HepG2 (cell line): Measurements from ENCODE around the gene UNC50. TPM values are rescaled to one million over a fixed set of nuclear protein-coding genes. Genes with fewer than 3 reads are reported as not detected.

Experiments used
- ATAC-seq: fragments of 200-7000 bp; cut with Tn5 transposase; 3 replicates; pipeline ENCODE4 v1.9.1; 2020; ENCODE audit warnings: mild to moderate bottlenecking, moderate library complexity
- BruUV-seq: library from RNA; stranded (reverse); fragments of 400-500 nt; replicated peaks from 2 replicates; lab custom pipeline; 2021; lab: Mats Ljungman, UMichigan
- CTCF ChIA-PET: fragments of 300-600 bp; formaldehyde crosslinking; extraction: SDS; loops from one replicate; lab custom pipeline; 2021; ENCODE audit warnings: low total read pairs, inconsistent platforms, low intra/inter-chr PET ratio; lab: Yijun Ruan, JAX
- POLR2A ChIA-PET: fragments of 350-600 bp; sonication (Branson Sonifier 250); formaldehyde crosslinking; loops from one replicate; lab custom pipeline; 2020; ENCODE audit warnings: antibody characterized with exemption, inconsistent platforms; lab: Yijun Ruan, JAX
- DNase-seq: peaks from one replicate; pipeline ENCODE4 v3.0.0-alpha.2; 2015; ENCODE audit warnings: low spot score
- FAIRE-seq: peaks from 3 replicates; lab custom pipeline; 2011; peaks lifted over from hg19 to GRCh38; lab: Jason Lieb, UNC
- H2AFZ ChIP-seq: one replicate; pipeline ENCODE4 v1.6.1; 2011; ENCODE audit warnings: low read length, inconsistent platforms
- H3K27ac ChIP-seq: fragments of 300-600 bp; 3 replicates; pipeline ENCODE4 v1.8.0; 2011; ENCODE audit warnings: mixed run types, mild to moderate bottlenecking, mixed read lengths, low read length, inconsistent platforms; ENCODE audit not compliant: insufficient read depth; ENCODE audit errors: extremely low read length
- H3K27me3 ChIP-seq, 2 experiments: fragments of 200-600 bp in 1 of 2; 2 replicates in 1 of 2; 3 replicates in 1 of 2; pipeline versions ENCODE4 v1.6.0 to v1.8.0; 2011; ENCODE audit warnings: low read length in 2 of 2, mild to moderate bottlenecking in 2 of 2, moderate library complexity in 2 of 2, inconsistent platforms in 1 of 2; ENCODE audit not compliant: insufficient read depth in 2 of 2, control insufficient read depth in 1 of 2
- H3K36me3 ChIP-seq, 2 experiments: fragments of 200-600 bp in 1 of 2; replicated peaks in 1 of 2; 2 replicates in 1 of 2; 3 replicates in 1 of 2; pipeline versions ENCODE4 v1.5.1 to v1.8.0; 2011; ENCODE audit warnings: low read length in 2 of 2, inconsistent platforms in 1 of 2; ENCODE audit not compliant: insufficient read depth in 2 of 2, control insufficient read depth in 1 of 2
- H3K4me1 ChIP-seq: 2 replicates; pipeline ENCODE4 v1.5.1; 2012; ENCODE audit warnings: low read length, inconsistent platforms; ENCODE audit not compliant: insufficient read depth
- H3K4me2 ChIP-seq: 2 replicates; pipeline ENCODE4 v1.6.0; 2011; ENCODE audit warnings: low read depth, low read length, inconsistent platforms
- H3K4me3 ChIP-seq, 3 experiments: fragments of 200-600 bp in 1 of 3; sonication (generic), shearing (Covaris generic) in 1 of 3; replicated peaks in 1 of 3; 2 replicates each; pipeline ENCODE4 v1.5.1; 2011 to 2016; ENCODE audit warnings: low read length in 3 of 3, inconsistent platforms in 2 of 3, low read depth in 2 of 3, mild to moderate bottlenecking in 2 of 3, control low read depth in 1 of 3, mixed read lengths in 1 of 3; ENCODE audit not compliant: insufficient read depth in 1 of 3
- H3K79me2 ChIP-seq: one replicate; pipeline ENCODE4 v1.6.1; 2011; ENCODE audit warnings: low read length, inconsistent platforms; ENCODE audit not compliant: insufficient read depth
- H3K9ac ChIP-seq: 2 replicates; pipeline ENCODE4 v1.6.0; 2011; ENCODE audit warnings: mild to moderate bottlenecking, low read depth, low read length, inconsistent platforms; ENCODE audit not compliant: insufficient read depth
- H3K9me3 ChIP-seq: 2 replicates; pipeline ENCODE4 v1.5.1; 2012; ENCODE audit warnings: mild to moderate bottlenecking, low read length
- H4K20me1 ChIP-seq: 2 replicates; pipeline ENCODE4 v1.6.0; 2011; ENCODE audit warnings: inconsistent platforms, mild to moderate bottlenecking, low read length, moderate library complexity; ENCODE audit not compliant: insufficient read depth
- ARNT2 ChIP-seq: sonication (generic); formaldehyde crosslinking; IDR thresholded peaks from 2 replicates; pipeline ENCODE4 v1.8.0; 2022; ENCODE audit warnings: mild to moderate bottlenecking, low read depth, missing genetic modification reagents, moderate library complexity
- FOXA3 ChIP-seq: IDR thresholded peaks from 2 replicates; pipeline ENCODE4 v1.6.1; 2016; ENCODE audit warnings: missing genetic modification reagents, missing compliant biosample characterization
- NR0B2 ChIP-seq: sonication (generic); formaldehyde crosslinking; IDR thresholded peaks from 2 replicates; pipeline ENCODE4 v1.4.0; 2020; ENCODE audit warnings: mild to moderate bottlenecking, missing genetic modification reagents
- ZBTB7A ChIP-seq: sonication (generic); formaldehyde crosslinking; IDR thresholded peaks from 2 replicates; pipeline ENCODE4 v1.8.0; 2022; ENCODE audit warnings: mild to moderate bottlenecking, missing genetic modification reagents
- ZNF234 ChIP-seq: sonication (generic); formaldehyde crosslinking; conservative IDR thresholded peaks from 2 replicates; pipeline ENCODE4 v1.5.1; 2020; ENCODE audit warnings: mild to moderate bottlenecking, missing genetic modification reagents
- ZNF251 ChIP-seq: sonication (generic); formaldehyde crosslinking; IDR thresholded peaks from 2 replicates; pipeline ENCODE4 v1.9.0; 2021; ENCODE audit warnings: mild to moderate bottlenecking, missing genetic modification reagents
- ZNF460 ChIP-seq: sonication (generic); formaldehyde crosslinking; IDR thresholded peaks from 2 replicates; pipeline ENCODE4 v1.5.1; 2020; ENCODE audit warnings: missing genetic modification reagents, mild to moderate bottlenecking, borderline replicate concordance
- ZNF496 ChIP-seq: sonication (generic); formaldehyde crosslinking; IDR thresholded peaks from 2 replicates; pipeline ENCODE4 v1.8.1; 2023; ENCODE audit warnings: mild to moderate bottlenecking, moderate library complexity, missing genetic modification reagents; ENCODE audit not compliant: insufficient replicate concordance
- ZNF615 ChIP-seq: sonication (generic); formaldehyde crosslinking; IDR thresholded peaks from 2 replicates; pipeline ENCODE4 v1.5.0; 2020; ENCODE audit warnings: mild to moderate bottlenecking, missing genetic modification reagents, borderline replicate concordance
- WGBS: methylation state at CpG from one replicate; pipeline ENCODE4 v1.1.6; 2017; ENCODE audit warnings: low lambda C conversion rate; 5-methylcytosine and 5-hydroxymethylcytosine counted together
- in situ Hi-C: cut with HindIII; loops from 2 replicates; pipeline ENCODE4 v1.10.0; 2017; ENCODE audit warnings: low pct_unique_long_range_greater_than_20kb; ENCODE audit not compliant: extremely low pct_ligation_motif_present
- intact Hi-C: fragments of 100-400 bp; cut with micrococcal nuclease; formaldehyde crosslinking; loops from one replicate; pipeline ENCODE4 v1.10.0; 2022; ENCODE audit not compliant: unreplicated experiment
- polyA plus RNA-seq, 8 experiments: library from polyadenylated mRNA; depleted of rRNA in 3 of 8; stranded (reverse) in 7 of 8; unstranded in 1 of 8; fragments of >200 nt; fragmentation: Illumina TruSeq in 4 of 8; extraction: Trizol in 4 of 8; gene quantifications; 2 replicates each; pipeline versions ENCODE4 v1.2.1 to v1.2.3, GENCODE V29; 2011 to 2016; ENCODE audit warnings: low read depth in 4 of 8, missing spikeins in 1 of 8, mixed read lengths in 1 of 8; ENCODE audit not compliant: insufficient read depth in 1 of 8
- total RNA-seq, 5 experiments: library from RNA; depleted of rRNA; stranded (reverse); fragments of >200 nt; fragmentation: Illumina TruSeq; extraction: Trizol; gene quantifications; 2 replicates each; pipeline ENCODE4 v1.2.3, GENCODE V29; 2016; ENCODE audit warnings: low read depth in 1 of 5

The UNC50 gene
- total and polyA plus RNA-seq, 2 of the 13 experiments (the other 11 are each of a cell fraction or from before 2014, with no cell fraction given) = 92.6 to 95.6 TPM

- TF ChIP-seq FOXA3 (CRISPR knock-in tag) = no peak
These were observed 37.2 kb upstream of the UNC50 start (continued) for GRCh38 chr2:98571121-98571701.

GRCh38 chr2:98571796-98572195 is 36.6 kb upstream of the UNC50 start:
- H3K27me3 ChIP-seq = no peaks in the 10 kb centered on the region

GRCh38 chr2:98572211-98572610 is 36.2 kb upstream of the UNC50 start:
- 89% methylated on average over 5 of the region's 5 CpGs for WGBS
- in situ Hi-C loops = no loop called here
- POLR2A ChIA-PET = no interaction called here

More at GRCh38 chr2:98571796-98572195, 36.6 kb upstream of the UNC50 start:
- TF ChIP-seq ARNT2 (CRISPR knock-in tag) (no peak), ZNF251 (CRISPR knock-in tag) (no peak), ZNF615 (CRISPR knock-in tag) (no peak), ZNF460 (CRISPR knock-in tag) (no peak), ZNF496 (CRISPR knock-in tag) (no peak), ZBTB7A (CRISPR knock-in tag) (no peak), ZNF234 (no peak), NR0B2 (CRISPR knock-in tag) (no peak)
- TF ChIP-seq, all 625 proteins: peak for 0
- Histone ChIP-seq H3K36me3 (peaks cover 1 to 20% of the 10 kb centered on the region in 2 experiments; a peak in 4 of 5 replicates), H3K4me2 (no peak overlapping the region), H3K9ac (no peak overlapping the region), H3K79me2 (no peaks in the 10 kb centered on the region), H3K4me1 (no peaks in the 10 kb centered on the region), H3K9me3 (no peaks in the 10 kb centered on the region), H2AFZ (no peak overlapping the region), H4K20me1 (no peaks in the 10 kb centered on the region), H3K27ac (no peak overlapping the region), H3K4me3 (no peak overlapping the region)
- no TSS peak for BruUV-seq
- intact Hi-C loops (no loop called here), in situ Hi-C loops (no loop called here)
- ChIA-PET CTCF (no interaction called here), POLR2A (no interaction called here)
- DNase-seq (no peak), ATAC-seq (no peak), FAIRE-seq (no peak)
- whole genome bisulfite sequencing = 98% methylated on average over 9 of the region's 9 CpGs

More at GRCh38 chr2:98572211-98572610, 36.2 kb upstream of the UNC50 start:
- no peaks in the 10 kb centered on the region for H3K9me3 ChIP-seq
- H3K27ac ChIP-seq = no peak overlapping the region
- H3K4me2 ChIP-seq = no peak overlapping the region
- H3K4me3 ChIP-seq = no peak overlapping the region
- H4K20me1 ChIP-seq = no peaks in the 10 kb centered on the region
- H3K4me1 ChIP-seq = no peaks in the 10 kb centered on the region
- TF ChIP-seq ZNF251 (CRISPR knock-in tag) = no peak
- intact Hi-C loops = no loop called here
- DNase-seq (no peak), FAIRE-seq (no peak), ATAC-seq (no peak)
- no TSS peak for BruUV-seq
- H3K79me2 ChIP-seq = no peaks in the 10 kb centered on the region
- no peaks in the 10 kb centered on the region for H3K27me3 ChIP-seq
- no peak overlapping the region for H3K9ac ChIP-seq
- H3K36me3 ChIP-seq = peaks cover 2 to 24% of the 10 kb centered on the region in 2 experiments; a peak in 4 of 5 replicates
- no peak overlapping the region for H2AFZ ChIP-seq
- CTCF ChIA-PET = no interaction called here
